ENCODE data around the gene MT1E. TPM values are rescaled to one million over a fixed set of nuclear protein-coding genes. Genes with fewer than 3 reads are reported as not detected.

Gene MT1E
- total and polyA plus RNA-seq, 10 donors, result 2.5 to 49.6 (median 27.0) TPM

- Histone ChIP-seq H3K9me3 (no peaks in the 10 kb centered on the region), H3K4me3 (no peak overlapping the region), H3K27me3 (replicated peaks in 1 of 7) (peaks cover 0 to 2% (median 0%) of the 10 kb centered on the region in 7 donors), H3K4me1 (peaks cover 24 to 56% (median 45%) of the 10 kb centered on the region in 6 donors), H3K27ac (peak overlapping the region in 7 of 8 donors; percentile 84 to 96 (median 89)), H3K36me3 (no peaks in the 10 kb centered on the region)
- WGBS, 5 donors, result 66 to 78% (median 74%) methylated on average over 2 of the region's 2 CpGs
- no peak for TF ChIP-seq CTCF (IDR thresholded peaks at IDR 0.05 in 8 of 11, conservative IDR thresholded peaks at IDR 0.05 in 3 of 11)
- TF ChIP-seq POLR2AphosphoS5 (IDR thresholded peaks at IDR 0.05), result peak in 1 of 3 donors; percentile 41
- no peak for TF ChIP-seq POLR2A (IDR thresholded peaks at IDR 0.05)
- DNase-seq, result peak; percentile 55
- intact Hi-C loops (cut with DNase I; ENCODE audit: low total_unique reads), result no loop called here
These were observed 14.2 kb upstream of the MT1E start for GRCh38 chr16:56611281-56611833.

GRCh38 chr16:56613706-56614105 lies 11.9 kb upstream of the MT1E start:
- no peak overlapping the region for H3K27ac ChIP-seq
- no peak overlapping the region for H3K4me3 ChIP-seq
- no peak for TF ChIP-seq POLR2AphosphoS5 (IDR thresholded peaks at IDR 0.05)
- TF ChIP-seq POLR2A (IDR thresholded peaks at IDR 0.05), result no peak
- no peak for TF ChIP-seq CTCF (IDR thresholded peaks at IDR 0.05 in 8 of 11, conservative IDR thresholded peaks at IDR 0.05 in 3 of 11)
- no peaks in the 10 kb centered on the region for H3K9me3 ChIP-seq
- peaks cover 0 to 25% (median 11%) of the 10 kb centered on the region in 7 donors for H3K27me3 ChIP-seq (replicated peaks in 1 of 7)
- H3K4me1 ChIP-seq, result peaks cover 14 to 47% (median 39%) of the 10 kb centered on the region in 6 donors
- DNase-seq, result no peak
- intact Hi-C loops (cut with DNase I; ENCODE audit: low total_unique reads), result no loop called here
- no peaks in the 10 kb centered on the region for H3K36me3 ChIP-seq

- DNase-seq, result no peak
- Histone ChIP-seq H3K9me3 (no peaks in the 10 kb centered on the region), H3K4me3 (no peak overlapping the region), H3K27me3 (replicated peaks in 1 of 7) (peaks cover 0 to 31% (median 11%) of the 10 kb centered on the region in 7 donors), H3K27ac (no peak overlapping the region), H3K4me1 (peaks cover 14 to 39% (median 31%) of the 10 kb centered on the region in 6 donors), H3K36me3 (no peaks in the 10 kb centered on the region)
- TF ChIP-seq CTCF (IDR thresholded peaks at IDR 0.05 in 8 of 11, conservative IDR thresholded peaks at IDR 0.05 in 3 of 11), result no peak
- intact Hi-C loops (cut with DNase I; ENCODE audit: low total_unique reads), result no loop called here
These were observed 11.0 kb upstream of the MT1E start for GRCh38 chr16:56614549-56614991.

- H3K36me3 ChIP-seq, result no peaks in the 10 kb centered on the region
- H3K27ac ChIP-seq, result no peak overlapping the region
- H3K4me3 ChIP-seq, result no peak overlapping the region
- TF ChIP-seq POLR2AphosphoS5 (IDR thresholded peaks at IDR 0.05) (no peak), CTCF (IDR thresholded peaks at IDR 0.05 in 8 of 11, conservative IDR thresholded peaks at IDR 0.05 in 3 of 11) (no peak), POLR2A (IDR thresholded peaks at IDR 0.05) (no peak)
- H3K4me1 ChIP-seq, result peaks cover 9 to 31% (median 24%) of the 10 kb centered on the region in 6 donors
- no peaks in the 10 kb centered on the region for H3K9me3 ChIP-seq
- intact Hi-C loops (cut with DNase I; ENCODE audit: low total_unique reads), result no loop called here
- peaks cover 0 to 31% (median 11%) of the 10 kb centered on the region in 7 donors for H3K27me3 ChIP-seq (replicated peaks in 1 of 7)
- no peak for DNase-seq
- 85 to 92% (median 88%) methylated on average over 3 of the region's 3 CpGs for WGBS, 5 donors
These were observed 10.2 kb upstream of the MT1E start for GRCh38 chr16:56615353-56615752.
